Large intestine (tissue), 3 donors: ENCODE data around the gene GPR150. TPM values are rescaled to one million over a fixed set of nuclear protein-coding genes. Genes with fewer than 3 reads are reported as not detected.

Experiments
- DNase-seq, 2 donors: peaks; one replicate each; pipeline versions ENCODE4 v3.0.0 to v3.0.0-alpha.2; 2013
- H3K27ac ChIP-seq: one replicate; pipeline ENCODE4 v1.5.1; 2013; ENCODE audit warnings: low read length
- H3K27me3 ChIP-seq: 2 replicates; pipeline ENCODE4 v1.6.1; 2013; ENCODE audit warnings: low read length; ENCODE audit not compliant: control insufficient read depth, insufficient read depth
- H3K36me3 ChIP-seq: 2 replicates; pipeline ENCODE4 v1.6.1; 2013; ENCODE audit warnings: low read length; ENCODE audit not compliant: control insufficient read depth, insufficient read depth
- H3K4me1 ChIP-seq: one replicate; pipeline ENCODE4 v1.6.1; 2013; ENCODE audit warnings: low read length; ENCODE audit not compliant: control insufficient read depth, insufficient read depth
- H3K4me3 ChIP-seq: one replicate; pipeline ENCODE4 v1.5.1; 2013; ENCODE audit warnings: low read length
- H3K9me3 ChIP-seq: one replicate; pipeline ENCODE4 v1.6.1; 2013; ENCODE audit warnings: mild to moderate bottlenecking, low read depth, low read length, moderate library complexity; ENCODE audit not compliant: control insufficient read depth
- WGBS: methylation state at CpG from one replicate; pipeline ENCODE4 v1.1.5; 2013; ENCODE audit warnings: low lambda C conversion rate; ENCODE audit not compliant: insufficient coverage; 5-methylcytosine and 5-hydroxymethylcytosine counted together
- polyA plus RNA-seq: library from polyadenylated mRNA; unstranded; fragments of 120-200 nt; gene quantifications from one replicate; pipeline ENCODE4 v1.2.1, GENCODE V29; 2013

The GPR150 gene
- polyA plus RNA-seq, 1 donor = 0.90 TPM

DNA sequence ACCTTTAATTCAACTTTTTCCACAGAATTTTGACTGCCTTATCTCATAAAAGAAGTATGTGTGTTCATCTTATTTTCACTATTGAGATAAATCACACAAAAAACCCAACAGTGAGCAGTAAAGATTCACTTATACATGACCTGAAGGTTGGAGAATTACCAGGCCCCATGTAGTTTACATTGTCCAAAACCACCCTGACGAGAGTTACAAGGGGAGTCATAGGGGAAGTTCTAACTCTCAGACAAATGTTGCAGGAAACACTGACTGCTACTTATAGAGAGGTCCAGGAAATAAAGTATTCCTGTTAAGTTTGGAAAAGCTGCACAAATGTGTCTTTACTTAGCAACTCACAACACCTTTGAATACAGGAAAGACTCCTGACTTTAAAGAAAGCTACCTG is 48.8 kb downstream of the GPR150 start:
- WGBS = no CpG with 5 or more reads among the region's 1 CpG
- H3K4me1 ChIP-seq = no peaks in the 10 kb centered on the region
- no peak overlapping the region for H3K27ac ChIP-seq
- no peaks in the 10 kb centered on the region for H3K9me3 ChIP-seq
- H3K36me3 ChIP-seq = no peaks in the 10 kb centered on the region
- no peak overlapping the region for H3K4me3 ChIP-seq
- H3K27me3 ChIP-seq = no peaks in the 10 kb centered on the region
- no peak for DNase-seq

DNA sequence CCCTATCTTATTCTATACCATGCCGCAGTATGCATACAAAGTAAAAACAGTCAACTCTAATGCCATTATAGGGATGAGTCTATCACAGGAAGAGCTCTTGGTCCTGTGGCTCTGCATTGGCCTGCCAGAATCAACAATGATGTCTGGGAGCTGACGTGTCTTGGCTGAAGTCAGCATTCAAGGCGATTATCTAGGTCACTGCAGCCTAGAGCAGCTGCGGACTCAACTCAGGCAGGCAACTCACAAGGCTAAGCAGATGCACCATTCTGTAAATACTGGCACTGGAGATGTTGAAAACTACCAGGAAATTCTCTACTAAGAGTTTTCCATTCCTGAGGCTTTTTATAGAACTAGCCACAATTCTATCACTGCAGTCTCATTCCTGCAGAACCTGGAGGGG is 49.7 kb downstream of the GPR150 start:
- no peaks in the 10 kb centered on the region for H3K27me3 ChIP-seq
- DNase-seq = peak; percentile 33 to 51
- H3K4me1 ChIP-seq = no peaks in the 10 kb centered on the region
- no peak overlapping the region for H3K4me3 ChIP-seq
- no peaks in the 10 kb centered on the region for H3K9me3 ChIP-seq
- H3K27ac ChIP-seq = peak overlapping the region; percentile 10
- no peaks in the 10 kb centered on the region for H3K36me3 ChIP-seq
- WGBS = 100% methylated on average over 1 of the region's 4 CpGs

DNA sequence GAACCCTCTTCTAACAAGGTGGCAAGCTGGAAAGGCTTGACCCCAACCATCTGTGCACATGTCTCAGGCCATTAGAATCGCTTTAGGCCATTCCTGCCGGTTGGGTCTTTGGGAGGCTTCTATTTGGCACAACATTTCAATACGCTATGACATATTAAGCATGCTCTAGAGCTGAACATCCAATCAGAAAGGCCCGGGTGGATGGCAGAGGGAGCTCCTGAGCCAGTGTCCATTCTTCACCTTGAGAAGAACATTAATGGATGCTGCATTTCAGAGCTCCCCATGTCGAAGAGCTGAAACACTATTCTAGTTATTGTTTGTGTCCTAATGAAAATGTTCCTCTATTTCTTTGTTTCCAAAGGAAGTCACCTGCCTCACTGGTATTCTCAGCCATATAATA is 50.1 kb downstream of the GPR150 start:
- Histone ChIP-seq H3K36me3 (no peaks in the 10 kb centered on the region), H3K27ac (peak overlapping the region; percentile 10), H3K4me1 (no peaks in the 10 kb centered on the region), H3K27me3 (no peaks in the 10 kb centered on the region), H3K4me3 (no peak overlapping the region), H3K9me3 (no peaks in the 10 kb centered on the region)
- no peak for DNase-seq
- no CpG with 5 or more reads among the region's 5 CpGs for WGBS

DNA sequence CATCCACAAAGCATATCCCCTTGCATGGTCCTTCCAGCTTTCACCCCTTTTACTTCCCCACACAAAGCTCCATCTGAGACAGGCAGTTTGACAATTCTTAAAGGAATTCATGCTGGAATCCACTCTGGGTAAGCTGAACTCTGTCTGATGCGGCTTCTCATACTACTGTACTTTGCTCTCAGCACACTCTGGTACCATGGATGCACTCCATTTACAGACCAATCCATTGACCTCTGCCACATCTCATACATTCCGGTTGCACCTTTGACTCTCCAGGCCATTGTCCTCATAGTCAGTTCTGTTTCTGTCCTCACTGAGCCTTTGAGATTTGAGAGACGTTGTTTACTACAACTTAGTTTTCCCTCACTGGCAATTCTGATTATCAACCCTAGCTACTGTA is 50.7 kb downstream of the GPR150 start:
- no peaks in the 10 kb centered on the region for H3K9me3 ChIP-seq
- H3K4me1 ChIP-seq = no peaks in the 10 kb centered on the region
- H3K36me3 ChIP-seq = no peaks in the 10 kb centered on the region
- DNase-seq = no peak
- no peaks in the 10 kb centered on the region for H3K27me3 ChIP-seq
- no CpG with 5 or more reads among the region's 3 CpGs for WGBS
- no peak overlapping the region for H3K4me3 ChIP-seq
- H3K27ac ChIP-seq = no peak overlapping the region

Other genes with a start within 250 kb of the GPR150 start
- 0.39 TPM for gene FAM81B, start 228.7 kb upstream of the GPR150 start, polyA plus RNA-seq
- gene SKIC3, start 65.1 kb upstream of the GPR150 start, polyA plus RNA-seq = 76.2 TPM
- 7.9 TPM for gene ARSK, start 65.0 kb upstream of the GPR150 start, polyA plus RNA-seq
- 3.2 TPM for gene RFESD, start 26.7 kb downstream of the GPR150 start, polyA plus RNA-seq
- 1.1 TPM for gene SPATA9, start 62.9 kb downstream of the GPR150 start, polyA plus RNA-seq
- gene RHOBTB3, start 111.2 kb downstream of the GPR150 start, polyA plus RNA-seq = 47.5 TPM
- gene GLRX, start 202.6 kb downstream of the GPR150 start, polyA plus RNA-seq = 111 TPM